ENCODE measurements around the gene ST8SIA5.

Gene ST8SIA5

GRCh38 chr18:46675112-46675511, 81.7 kb downstream of the ST8SIA5 start:
- TF ChIP-seq PATZ1 (CRISPR knock-in tag; IDR thresholded peaks at IDR 0.05; ENCODE audit: borderline replicate concordance): no peak
- no peak for TF ChIP-seq ZNF8 (CRISPR knock-in tag; IDR thresholded peaks at IDR 0.05)
- TF ChIP-seq CSRNP3 (CRISPR knock-in tag; IDR thresholded peaks at IDR 0.05): no peak
- TF ChIP-seq ESRRG (CRISPR knock-in tag; IDR thresholded peaks at IDR 0.05): no peak
- no peak for TF ChIP-seq ISL1 (CRISPR knock-in tag; IDR thresholded peaks at IDR 0.05)
- TF ChIP-seq PPARA (CRISPR knock-in tag; IDR thresholded peaks at IDR 0.05; ENCODE audit: borderline replicate concordance): no peak
- TF ChIP-seq OSR1 (CRISPR knock-in tag; IDR thresholded peaks at IDR 0.05): no peak
- no peak for TF ChIP-seq GLIS3 (CRISPR knock-in tag; IDR thresholded peaks at IDR 0.05)
- no peak for TF ChIP-seq TOX (CRISPR knock-in tag; IDR thresholded peaks at IDR 0.05; ENCODE audit: borderline replicate concordance)
- TF ChIP-seq RARB (CRISPR knock-in tag; IDR thresholded peaks at IDR 0.05): no peak
- TF ChIP-seq ZNF70 (CRISPR knock-in tag; IDR thresholded peaks at IDR 0.05): no peak
- TF ChIP-seq TCF4 (CRISPR knock-in tag; IDR thresholded peaks at IDR 0.05; ENCODE audit: borderline replicate concordance): no peak
- TF ChIP-seq CSDC2 (CRISPR knock-in tag; IDR thresholded peaks at IDR 0.05): no peak
- TF ChIP-seq ARNTL (CRISPR knock-in tag; IDR thresholded peaks at IDR 0.05; ENCODE audit: borderline replicate concordance, low read depth): no peak
- no peak for TF ChIP-seq CREB5 (CRISPR knock-in tag; IDR thresholded peaks at IDR 0.05; ENCODE audit: low read depth)
- no peak for TF ChIP-seq SNAI2 (CRISPR knock-in tag; IDR thresholded peaks at IDR 0.05)
- no peak for ATAC-seq

- no peak for ATAC-seq
- TF ChIP-seq ZFP3 (CRISPR knock-in tag; IDR thresholded peaks at IDR 0.05) (no peak), ESRRG (CRISPR knock-in tag; IDR thresholded peaks at IDR 0.05) (no peak), GLIS3 (CRISPR knock-in tag; IDR thresholded peaks at IDR 0.05) (no peak), ZC3H10 (CRISPR knock-in tag; IDR thresholded peaks at IDR 0.05) (no peak), TSHZ2 (CRISPR knock-in tag; IDR thresholded peaks at IDR 0.05) (no peak), SNAI2 (CRISPR knock-in tag; IDR thresholded peaks at IDR 0.05) (no peak), CSRNP3 (CRISPR knock-in tag; IDR thresholded peaks at IDR 0.05) (no peak), OSR1 (CRISPR knock-in tag; IDR thresholded peaks at IDR 0.05) (no peak), RARB (CRISPR knock-in tag; IDR thresholded peaks at IDR 0.05) (no peak), CSDC2 (CRISPR knock-in tag; IDR thresholded peaks at IDR 0.05) (no peak), PPARA (CRISPR knock-in tag; IDR thresholded peaks at IDR 0.05; ENCODE audit: borderline replicate concordance) (no peak)
Observed at GRCh38 chr18:46672062-46672970, 84.5 kb downstream of the ST8SIA5 start.

GRCh38 chr18:46668694-46669093, 88.2 kb downstream of the ST8SIA5 start:
- ATAC-seq: no peak
- TF ChIP-seq OSR1 (CRISPR knock-in tag; IDR thresholded peaks at IDR 0.05): no peak
- TF ChIP-seq ISL1 (CRISPR knock-in tag; IDR thresholded peaks at IDR 0.05): no peak
- TF ChIP-seq RARB (CRISPR knock-in tag; IDR thresholded peaks at IDR 0.05): no peak
- TF ChIP-seq ZNF70 (CRISPR knock-in tag; IDR thresholded peaks at IDR 0.05): no peak
- no peak for TF ChIP-seq PPARA (CRISPR knock-in tag; IDR thresholded peaks at IDR 0.05; ENCODE audit: borderline replicate concordance)
- no peak for TF ChIP-seq TSHZ2 (CRISPR knock-in tag; IDR thresholded peaks at IDR 0.05)
- TF ChIP-seq ZC3H10 (CRISPR knock-in tag; IDR thresholded peaks at IDR 0.05): no peak
- no peak for TF ChIP-seq CREB5 (CRISPR knock-in tag; IDR thresholded peaks at IDR 0.05; ENCODE audit: low read depth)
- no peak for TF ChIP-seq TOX (CRISPR knock-in tag; IDR thresholded peaks at IDR 0.05; ENCODE audit: borderline replicate concordance)
- no peak for TF ChIP-seq ZFP3 (CRISPR knock-in tag; IDR thresholded peaks at IDR 0.05)
- no peak for TF ChIP-seq ZFP30 (CRISPR knock-in tag; IDR thresholded peaks at IDR 0.05)

Data from SK-N-SH treated with all-trans-retinoic acid at 6 μM for 48 hours (cell line).